ENCODE results near the gene KSR2. TPM values are rescaled to one million over a fixed set of nuclear protein-coding genes. Genes with fewer than 3 reads are reported as not detected.

Gene KSR2
- total RNA-seq, 2 experiments from 2014 or later: 0.03 to 0.15 TPM

DNA sequence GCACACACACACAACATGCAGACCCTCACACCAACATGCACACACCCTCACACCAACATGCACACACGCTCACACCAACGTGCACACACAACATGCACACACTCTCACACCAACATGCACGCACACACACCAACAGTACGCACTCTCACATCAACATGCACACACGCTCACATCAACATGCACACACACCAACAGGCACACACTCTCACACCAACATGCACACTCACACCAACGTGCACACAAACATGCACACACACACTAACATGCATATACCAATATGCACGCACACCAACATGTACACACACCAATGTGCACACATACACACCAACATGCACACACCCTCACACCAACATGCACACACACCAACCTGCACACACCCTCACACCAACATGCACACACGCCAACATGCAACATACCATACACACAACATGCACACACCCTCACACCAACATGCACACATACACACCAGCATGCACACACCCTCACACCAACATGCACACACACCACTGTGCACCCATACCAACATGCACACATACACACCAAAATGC is 175.8 kb downstream of the KSR2 start:
- no peak for TF ChIP-seq EZH2phosphoT487 (IDR thresholded peaks at IDR 0.05; ENCODE audit: borderline replicate concordance, low read depth, low read length)
- TF ChIP-seq, protein P1, sequence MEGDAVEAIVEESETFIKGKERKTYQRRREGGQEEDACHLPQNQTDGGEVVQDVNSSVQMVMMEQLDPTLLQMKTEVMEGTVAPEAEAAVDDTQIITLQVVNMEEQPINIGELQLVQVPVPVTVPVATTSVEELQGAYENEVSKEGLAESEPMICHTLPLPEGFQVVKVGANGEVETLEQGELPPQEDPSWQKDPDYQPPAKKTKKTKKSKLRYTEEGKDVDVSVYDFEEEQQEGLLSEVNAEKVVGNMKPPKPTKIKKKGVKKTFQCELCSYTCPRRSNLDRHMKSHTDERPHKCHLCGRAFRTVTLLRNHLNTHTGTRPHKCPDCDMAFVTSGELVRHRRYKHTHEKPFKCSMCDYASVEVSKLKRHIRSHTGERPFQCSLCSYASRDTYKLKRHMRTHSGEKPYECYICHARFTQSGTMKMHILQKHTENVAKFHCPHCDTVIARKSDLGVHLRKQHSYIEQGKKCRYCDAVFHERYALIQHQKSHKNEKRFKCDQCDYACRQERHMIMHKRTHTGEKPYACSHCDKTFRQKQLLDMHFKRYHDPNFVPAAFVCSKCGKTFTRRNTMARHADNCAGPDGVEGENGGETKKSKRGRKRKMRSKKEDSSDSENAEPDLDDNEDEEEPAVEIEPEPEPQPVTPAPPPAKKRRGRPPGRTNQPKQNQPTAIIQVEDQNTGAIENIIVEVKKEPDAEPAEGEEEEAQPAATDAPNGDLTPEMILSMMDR (conservative IDR thresholded peaks at IDR 0.05; ENCODE audit: low read length): no peak
- H3K4me2 ChIP-seq (ENCODE audit: low read length): no peak overlapping the region
- H3K9me2 ChIP-seq (ENCODE audit: insufficient read depth, low read length): no peaks in the 10 kb centered on the region
- no peaks in the 10 kb centered on the region; the same call in 1 of the 2 replicates for H3K9me3 ChIP-seq (ENCODE audit: low read length)
- H3K4me1 ChIP-seq (ENCODE audit: insufficient read depth, low read length, poor library complexity, severe bottlenecking): no peaks in the 10 kb centered on the region
- no TSS peak for BruUV-seq (replicated peaks)
- DNase-seq (ENCODE audit: low spot score): no peak
- H2AFZ ChIP-seq (ENCODE audit: low read length): no peak overlapping the region
- no peak overlapping the region for H3K4me3 ChIP-seq (ENCODE audit: low read depth, low read length, poor library complexity, severe bottlenecking)
- intact Hi-C loops (cut with micrococcal nuclease; ENCODE audit: unreplicated experiment): no loop called here
- no peaks in the 10 kb centered on the region for H4K20me1 ChIP-seq (ENCODE audit: insufficient read depth, low read length)
- no peaks in the 10 kb centered on the region for H3K36me3 ChIP-seq (ENCODE audit: insufficient read depth, low read length)
- no peaks in the 10 kb centered on the region for H3K79me2 ChIP-seq (ENCODE audit: insufficient read depth, low read depth, low read length)
- CTCF ChIA-PET (ENCODE audit: unreplicated experiment): no interaction called here
- POLR2A ChIA-PET: no interaction called here
- no peak overlapping the region for H3K27ac ChIP-seq (ENCODE audit: low read depth, low read length, poor library complexity, severe bottlenecking)

DNA sequence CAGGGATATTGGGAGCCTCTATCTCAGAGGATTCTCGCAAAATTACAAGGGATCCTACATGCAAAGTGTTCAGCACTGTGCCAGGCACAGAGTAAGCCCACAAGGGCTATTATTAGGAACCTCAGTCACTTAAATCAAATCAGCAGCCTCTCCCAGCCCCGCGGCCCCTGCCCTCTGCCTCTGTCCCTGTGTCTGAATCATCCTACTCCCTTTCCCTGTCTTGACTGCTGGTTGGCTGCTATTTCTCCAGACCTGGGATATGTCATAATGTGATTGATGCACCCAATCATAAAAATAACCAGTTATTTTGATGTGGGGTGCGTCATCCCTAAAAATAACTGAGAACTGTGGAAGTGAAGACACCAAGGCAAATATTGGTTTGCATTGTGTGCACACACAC is 176.3 kb downstream of the KSR2 start:
- Histone ChIP-seq H3K36me3 (ENCODE audit: insufficient read depth, low read length) (no peaks in the 10 kb centered on the region), H3K27ac (ENCODE audit: low read depth, low read length, poor library complexity, severe bottlenecking) (no peak overlapping the region), H3K4me1 (ENCODE audit: insufficient read depth, low read length, poor library complexity, severe bottlenecking) (no peaks in the 10 kb centered on the region), H3K9me3 (ENCODE audit: low read length) (no peaks in the 10 kb centered on the region; the same call in 1 of the 2 replicates), H3K4me3 (ENCODE audit: low read depth, low read length, poor library complexity, severe bottlenecking) (no peak overlapping the region), H3K79me2 (ENCODE audit: insufficient read depth, low read depth, low read length) (no peaks in the 10 kb centered on the region), H4K20me1 (ENCODE audit: insufficient read depth, low read length) (no peaks in the 10 kb centered on the region), H3K4me2 (ENCODE audit: low read length) (no peak overlapping the region), H2AFZ (ENCODE audit: low read length) (no peak overlapping the region), H3K9me2 (ENCODE audit: insufficient read depth, low read length) (no peaks in the 10 kb centered on the region)
- ChIA-PET CTCF (ENCODE audit: unreplicated experiment) (no interaction called here), POLR2A (no interaction called here)
- no peak for TF ChIP-seq EZH2phosphoT487 (IDR thresholded peaks at IDR 0.05; ENCODE audit: borderline replicate concordance, low read depth, low read length)
- TF ChIP-seq, protein P1 (conservative IDR thresholded peaks at IDR 0.05; ENCODE audit: low read length): no peak
- BruUV-seq (replicated peaks): no TSS peak
- DNase-seq (ENCODE audit: low spot score): no peak
- intact Hi-C loops (cut with micrococcal nuclease; ENCODE audit: unreplicated experiment): no loop called here

DNA sequence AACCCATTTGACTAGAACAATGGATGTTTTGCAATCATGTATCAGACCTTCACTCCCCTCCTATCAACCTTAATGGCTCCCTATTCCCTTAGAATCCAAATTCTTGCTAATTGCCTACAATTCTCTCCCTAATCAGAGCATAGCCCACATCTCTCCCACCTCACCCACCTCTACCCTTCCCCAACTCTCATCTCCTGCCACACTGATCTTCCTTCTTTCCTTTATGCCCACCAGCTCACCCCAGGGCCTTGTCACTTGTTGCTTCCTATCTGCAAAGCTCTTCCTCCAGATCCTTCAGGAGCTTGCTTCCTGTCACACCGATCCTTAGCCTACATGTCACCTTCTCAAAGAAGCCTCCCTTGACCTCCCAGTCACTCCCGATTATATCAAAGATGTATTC is 177.8 kb downstream of the KSR2 start:
- CTCF ChIA-PET (ENCODE audit: unreplicated experiment): no interaction called here
- intact Hi-C loops (cut with micrococcal nuclease; ENCODE audit: unreplicated experiment): no loop called here
- TF ChIP-seq EZH2phosphoT487 (IDR thresholded peaks at IDR 0.05; ENCODE audit: borderline replicate concordance, low read depth, low read length): no peak
- TF ChIP-seq, protein P1 (conservative IDR thresholded peaks at IDR 0.05; ENCODE audit: low read length): no peak
- Histone ChIP-seq H3K79me2 (ENCODE audit: insufficient read depth, low read depth, low read length) (no peaks in the 10 kb centered on the region), H3K4me3 (ENCODE audit: low read depth, low read length, poor library complexity, severe bottlenecking) (no peak overlapping the region), H3K27ac (ENCODE audit: low read depth, low read length, poor library complexity, severe bottlenecking) (no peak overlapping the region), H3K9me3 (ENCODE audit: low read length) (no peaks in the 10 kb centered on the region; the same call in 1 of the 2 replicates), H3K4me2 (ENCODE audit: low read length) (no peak overlapping the region), H3K4me1 (ENCODE audit: insufficient read depth, low read length, poor library complexity, severe bottlenecking) (no peaks in the 10 kb centered on the region), H4K20me1 (ENCODE audit: insufficient read depth, low read length) (no peaks in the 10 kb centered on the region), H3K36me3 (ENCODE audit: insufficient read depth, low read length) (no peaks in the 10 kb centered on the region), H2AFZ (ENCODE audit: low read length) (no peak overlapping the region), H3K9me2 (ENCODE audit: insufficient read depth, low read length) (no peaks in the 10 kb centered on the region)
- no TSS peak for BruUV-seq (replicated peaks)
- no peak for DNase-seq (ENCODE audit: low spot score)
- POLR2A ChIA-PET: no interaction called here

Data from OCI-LY7 (cell line).